Measurements from ENCODE around the gene NUP205. TPM values are rescaled to one million over a fixed set of nuclear protein-coding genes. Genes with fewer than 3 reads are reported as not detected.

NUP205 gene
- total and polyA plus RNA-seq, 2 of the 13 experiments (the other 11 are each of a cell fraction or from before 2014, with no cell fraction given): 46.2 to 87.2 TPM

- TF ChIP-seq TFE3 (CRISPR knock-in tag; IDR thresholded peaks at IDR 0.05) (peak; percentile 12), RBM39 (IDR thresholded peaks at IDR 0.05; ENCODE audit: low read depth, low read length, poor library complexity, severe bottlenecking) (no peak), AKNA (CRISPR knock-in tag; IDR thresholded peaks at IDR 0.05; ENCODE audit: borderline replicate concordance) (no peak), PHF21A (CRISPR knock-in tag; IDR thresholded peaks at IDR 0.05) (peak; percentile 63; the same call in 1 of the 2 replicates), GTF2F1 (IDR thresholded peaks at IDR 0.05; ENCODE audit: low read length) (no peak), HES4 (CRISPR knock-in tag; IDR thresholded peaks at IDR 0.05; ENCODE audit: borderline replicate concordance) (no peak; the same call in 1 of the 2 replicates), ZNF468 (CRISPR knock-in tag; IDR thresholded peaks at IDR 0.05) (no peak), ARID4A (CRISPR knock-in tag; IDR thresholded peaks at IDR 0.05; ENCODE audit: borderline replicate concordance) (peak; percentile 91), TEF (CRISPR knock-in tag; IDR thresholded peaks at IDR 0.05) (0 out of 2 replicates have a peak, but pooled peaks have one; percentile 55), ZNF430 (CRISPR knock-in tag; IDR thresholded peaks at IDR 0.05) (peak; percentile 76; the same call in 1 of the 2 replicates), NCOA5 (CRISPR knock-in tag; IDR thresholded peaks at IDR 0.05) (no peak), ZFY (CRISPR knock-in tag; IDR thresholded peaks at IDR 0.05) (peak; percentile 88), SP140L (CRISPR knock-in tag; IDR thresholded peaks at IDR 0.05; ENCODE audit: borderline replicate concordance) (no peak), ZNF780A (CRISPR knock-in tag; IDR thresholded peaks at IDR 0.05) (no peak), ZNF354B (CRISPR knock-in tag; IDR thresholded peaks at IDR 0.05) (no peak)
Observed at GRCh38 chr7:135557455-135558336, at the start of gene NUP205 (continued).

All from HepG2 (cell line).